Effector CD4-positive, alpha-beta T cell (primary cell): Measurements from ENCODE around the gene RPS6KB1.
"Not testable (repeated sequence)": the region's sequence is repeated elsewhere in the genome, so short reads cannot be mapped to it uniquely, and the experiment has no call there.

ENCODE experiments used
- DNase-seq: peaks from one replicate; pipeline ENCODE4 v3.0.0-alpha.2; 2020

Gene RPS6KB1

DNA sequence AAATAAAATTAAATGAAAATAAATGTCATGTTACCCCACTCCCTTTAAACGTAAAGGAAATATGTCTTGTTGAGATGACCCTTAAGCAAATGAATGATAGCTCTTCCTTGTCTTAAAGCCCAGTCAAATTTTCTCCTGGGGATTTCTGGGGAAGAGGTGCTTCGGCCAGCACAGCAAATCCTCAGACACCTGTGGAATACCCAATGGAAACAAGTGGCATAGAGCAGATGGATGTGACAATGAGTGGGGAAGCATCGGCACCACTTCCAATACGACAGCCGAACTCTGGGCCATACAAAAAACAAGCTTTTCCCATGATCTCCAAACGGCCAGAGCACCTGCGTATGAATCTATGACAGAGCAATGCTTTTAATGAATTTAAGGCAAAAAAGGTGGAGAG, 53.5 kb downstream of the RPS6KB1 start:
- not testable (repeated sequence) for DNase-seq

DNA sequence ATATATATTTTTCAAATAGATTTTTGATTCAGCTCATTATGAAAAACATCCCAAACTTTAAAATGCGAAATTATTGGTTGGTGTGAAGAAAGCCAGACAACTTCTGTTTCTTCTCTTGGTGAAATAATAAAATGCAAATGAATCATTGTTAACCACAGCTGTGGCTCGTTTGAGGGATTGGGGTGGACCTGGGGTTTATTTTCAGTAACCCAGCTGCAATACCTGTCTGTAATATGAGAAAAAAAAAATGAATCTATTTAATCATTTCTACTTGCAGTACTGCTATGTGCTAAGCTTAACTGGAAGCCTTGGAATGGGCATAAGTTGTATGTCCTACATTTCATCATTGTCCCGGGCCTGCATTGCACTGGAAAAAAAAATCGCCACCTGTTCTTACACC, 54.4 kb downstream of the RPS6KB1 start:
- not testable (repeated sequence) for DNase-seq

DNA sequence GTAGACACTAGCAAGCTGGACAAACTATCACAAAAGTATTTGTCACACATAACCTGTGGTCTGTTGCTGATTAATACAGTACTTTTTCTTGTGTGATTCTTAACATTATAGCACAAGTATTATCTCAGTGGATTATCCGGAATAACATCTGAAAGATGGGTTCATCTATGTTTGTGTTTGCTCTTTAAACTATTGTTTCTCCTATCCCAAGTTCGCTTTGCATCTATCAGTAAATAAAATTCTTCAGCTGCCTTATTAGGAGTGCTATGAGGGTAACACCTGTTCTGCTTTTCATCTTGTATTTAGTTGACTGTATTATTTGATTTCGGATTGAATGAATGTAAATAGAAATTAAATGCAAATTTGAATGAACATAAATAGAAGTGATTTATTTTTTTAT, 57.1 kb downstream of the RPS6KB1 start:
- no peak for DNase-seq

DNA sequence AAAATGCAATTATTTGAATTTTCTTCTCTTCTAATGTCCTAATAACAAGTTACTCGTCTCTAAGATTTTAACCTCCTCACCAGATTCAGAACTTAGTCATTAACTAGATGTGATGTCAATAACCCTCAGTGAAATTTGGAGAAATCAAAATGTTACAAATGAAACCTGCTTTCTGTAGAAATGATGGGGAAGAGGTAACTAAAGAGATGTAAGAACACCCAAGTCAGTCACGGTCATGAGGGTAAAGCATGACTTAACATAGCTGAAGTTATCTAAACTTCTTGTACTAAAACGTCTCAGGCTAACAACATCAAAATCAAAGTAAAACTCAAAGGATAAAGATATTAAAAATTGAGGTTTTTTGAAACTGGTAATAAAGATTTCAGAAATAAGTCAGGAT, 61.9 kb downstream of the RPS6KB1 start:
- DNase-seq: no peak

DNA sequence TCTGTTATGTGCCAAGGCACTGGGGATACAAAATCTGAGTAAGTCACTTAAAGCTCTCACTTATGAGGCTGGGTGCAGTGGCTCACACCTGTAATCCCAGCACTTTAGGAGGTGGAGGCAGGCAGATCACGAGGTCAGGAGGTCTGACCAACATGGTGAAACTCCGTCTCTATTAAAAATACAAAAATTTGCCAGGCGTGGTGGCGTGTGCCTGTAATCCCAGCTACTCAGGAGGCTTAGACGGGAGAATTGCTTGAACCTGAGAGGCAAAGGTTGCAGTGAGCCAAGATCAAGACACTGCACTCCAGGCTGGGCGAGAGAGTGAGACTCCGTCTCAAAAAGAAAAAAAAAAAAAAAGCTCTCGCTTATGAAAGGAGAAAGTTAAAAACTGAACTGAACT, 66.7 kb downstream of the RPS6KB1 start:
- DNase-seq: not testable (repeated sequence)

DNA sequence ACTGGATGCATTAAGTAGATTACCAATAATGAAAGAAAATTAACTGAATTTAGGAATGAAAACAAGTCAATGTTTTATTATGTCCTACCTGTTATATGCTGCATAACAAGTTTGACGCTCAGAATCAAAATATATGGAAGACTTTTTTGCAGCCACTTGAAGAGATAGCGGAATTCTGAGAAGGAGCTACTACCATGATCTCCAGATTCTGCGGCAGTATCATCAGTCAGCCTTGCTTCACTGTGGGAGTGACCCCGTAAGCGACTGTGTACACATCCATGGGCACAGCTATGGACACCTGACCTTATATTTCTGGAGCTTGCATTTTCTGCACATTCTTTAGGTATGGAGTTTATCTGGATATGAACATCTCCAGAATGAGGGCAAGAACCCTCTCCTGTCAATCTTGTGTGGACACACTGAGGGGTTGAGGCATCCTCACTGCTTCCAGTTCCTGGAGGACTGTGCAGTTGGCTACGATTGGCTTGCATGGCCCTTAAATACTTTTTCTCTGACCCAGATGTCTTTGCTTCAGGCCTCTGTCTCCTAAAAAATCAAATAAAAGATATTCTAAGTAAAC, 69.9 kb downstream of the RPS6KB1 start:
- no peak for DNase-seq

DNA sequence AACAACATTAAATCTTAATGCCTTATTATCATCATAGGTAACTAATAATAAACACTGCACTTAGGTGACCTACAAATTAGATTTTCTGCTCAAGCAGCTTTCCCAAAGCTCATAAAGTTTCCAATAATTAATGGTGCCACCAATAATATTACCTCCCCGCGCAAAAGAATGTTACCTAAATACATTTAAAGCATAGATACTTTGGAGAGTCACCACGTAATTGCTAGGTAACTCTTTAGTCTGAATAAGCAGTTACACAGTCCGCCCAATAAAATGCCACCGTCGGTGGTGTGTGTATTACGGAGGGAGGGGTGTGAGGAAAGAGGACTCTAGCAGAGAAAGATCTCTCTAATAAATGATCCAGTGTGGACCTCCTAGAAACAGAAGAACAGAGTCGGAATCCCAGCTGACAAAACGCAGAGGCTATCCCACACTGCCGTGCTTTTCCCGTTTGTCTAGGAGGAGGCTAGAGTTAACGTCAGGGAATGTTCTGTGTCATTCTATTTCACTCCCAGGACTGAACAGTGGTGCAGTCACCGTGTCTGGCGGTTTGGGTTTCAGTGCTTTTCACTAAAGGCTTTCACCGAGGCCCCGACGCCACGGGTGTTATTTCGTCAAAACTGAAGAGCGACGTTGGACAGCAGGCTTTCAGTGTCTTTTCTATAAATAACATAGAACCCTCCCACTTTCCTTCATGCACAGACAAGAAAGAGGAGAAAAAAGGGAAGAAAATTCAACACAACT, 71.0 kb downstream of the RPS6KB1 start:
- peak; percentile 46 for DNase-seq

DNA sequence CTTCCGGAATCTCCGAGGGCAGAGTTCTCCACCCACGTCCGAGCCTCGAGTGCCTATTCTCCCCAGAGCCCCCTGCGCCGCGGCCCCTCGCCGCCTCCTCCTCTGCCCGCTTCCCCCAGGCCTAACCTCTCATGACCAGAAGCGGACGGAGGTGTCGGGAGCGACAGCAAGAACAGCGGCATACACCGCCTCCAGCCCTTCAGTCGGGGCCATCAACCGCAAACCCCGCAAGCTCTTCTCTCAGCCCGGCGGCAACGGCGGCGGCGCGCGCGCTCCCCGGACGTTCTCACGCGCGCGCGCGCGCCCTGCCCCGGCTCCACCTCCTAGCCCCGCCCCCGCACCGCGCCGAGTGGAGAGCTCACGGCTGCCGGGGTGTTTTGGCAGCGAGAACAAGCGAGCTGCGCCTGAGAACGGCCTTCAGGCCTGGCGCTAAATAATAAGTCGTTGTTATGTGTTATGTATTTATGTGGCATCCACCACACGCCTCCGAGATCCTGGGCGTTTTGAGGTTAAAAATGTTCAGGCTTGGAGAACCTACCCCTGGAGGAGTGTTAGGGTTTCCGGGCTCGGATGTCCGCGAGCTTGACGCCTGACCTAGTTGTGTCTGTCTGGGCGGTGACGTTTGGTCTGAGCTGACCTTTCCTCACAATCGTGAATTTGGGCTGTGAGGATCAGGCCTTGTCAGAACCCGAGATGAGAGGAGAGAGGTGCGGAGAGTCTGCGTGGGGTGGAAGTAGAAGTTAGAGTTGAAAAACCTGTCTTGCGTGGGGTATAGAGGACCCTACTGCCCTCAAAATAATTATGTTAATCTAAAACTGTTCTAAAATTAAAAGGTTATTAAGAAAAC, 71.8 kb downstream of the RPS6KB1 start, which contains the start of gene RNFT1:
RNFT1 (minus strand) TSS at position 259 of the 847 bp plus-strand sequence; CDS start at position 182, 77 bp downstream.
- peak; percentile 86 for DNase-seq

DNA sequence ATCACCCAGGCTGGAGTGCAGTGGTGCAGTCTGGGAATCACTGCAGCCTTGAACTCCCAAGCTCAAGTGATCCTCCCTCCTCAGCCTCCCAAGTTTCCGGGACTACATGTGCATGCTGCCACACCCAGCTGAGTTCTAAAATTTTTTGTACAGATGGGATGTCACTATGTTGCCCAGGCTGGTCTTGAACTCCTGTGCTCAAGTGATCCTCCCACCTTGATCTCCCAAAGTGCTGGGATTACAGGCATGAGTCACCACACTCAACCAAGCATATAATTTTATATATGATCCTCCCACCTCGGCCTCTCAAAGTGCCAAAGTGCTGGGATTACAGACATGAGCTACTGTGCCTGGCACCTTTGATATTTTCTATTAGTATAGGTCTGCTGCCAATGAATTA, 78.8 kb downstream of the RPS6KB1 start:
- not testable (repeated sequence) for DNase-seq

DNA sequence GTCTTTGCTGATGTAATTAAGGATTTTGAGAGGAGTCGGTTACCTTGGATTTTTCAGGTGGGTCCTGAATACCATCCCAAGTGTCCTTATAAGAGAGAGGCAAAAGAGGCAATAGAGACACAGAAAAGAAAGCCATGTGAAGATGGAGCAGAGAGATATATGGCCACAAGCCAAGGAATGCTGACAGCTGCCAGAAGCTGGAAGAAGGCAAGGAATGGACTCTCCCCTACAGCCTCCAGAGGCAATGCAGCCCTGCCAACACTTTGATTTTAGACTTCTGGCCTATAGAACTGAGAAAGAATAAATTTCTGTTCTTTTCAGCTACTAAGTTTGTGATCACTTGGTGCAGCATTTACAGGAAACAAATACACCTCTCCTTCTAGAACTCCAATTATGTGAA, 79.9 kb downstream of the RPS6KB1 start:
- DNase-seq: no peak

DNA sequence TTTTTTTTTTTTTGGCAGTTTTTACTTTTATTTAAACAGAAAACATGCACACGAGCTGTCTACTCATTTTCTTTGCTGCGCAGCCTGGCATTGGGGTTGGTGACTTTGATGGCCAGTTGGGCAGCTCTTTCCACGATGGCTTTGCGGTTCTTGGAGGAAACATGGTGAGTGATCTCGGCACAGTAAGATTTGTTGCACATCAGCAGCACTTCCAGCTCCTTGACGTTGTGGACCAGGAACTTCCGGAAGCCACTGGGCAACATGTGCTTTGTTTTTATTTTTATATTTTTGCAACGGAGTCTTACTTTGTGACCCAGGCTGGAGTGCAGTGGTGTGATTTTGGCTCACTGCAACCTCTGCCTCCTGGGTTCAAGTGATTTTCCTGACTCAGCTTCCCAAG, 80.6 kb downstream of the RPS6KB1 start:
- not testable (repeated sequence) for DNase-seq

DNA sequence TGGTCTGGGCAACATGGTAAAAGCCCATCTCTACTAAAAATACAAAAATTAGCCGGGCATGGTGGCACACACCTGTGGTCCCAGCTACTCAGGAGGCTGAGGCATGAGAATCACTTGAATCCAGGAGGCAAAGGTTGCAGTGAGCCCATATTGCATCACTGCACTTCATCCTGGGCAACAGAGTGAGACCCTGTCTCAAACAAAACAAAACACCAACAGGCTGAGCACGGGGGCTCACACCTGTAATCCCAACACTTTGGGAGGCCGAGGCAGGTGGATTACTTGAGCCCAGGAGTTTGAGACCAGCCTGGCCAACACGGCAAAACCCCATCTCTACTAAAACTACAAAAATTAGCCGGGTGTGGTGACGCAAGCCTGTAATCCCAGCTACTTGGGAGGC, 82.2 kb downstream of the RPS6KB1 start:
- not testable (repeated sequence) for DNase-seq

DNA sequence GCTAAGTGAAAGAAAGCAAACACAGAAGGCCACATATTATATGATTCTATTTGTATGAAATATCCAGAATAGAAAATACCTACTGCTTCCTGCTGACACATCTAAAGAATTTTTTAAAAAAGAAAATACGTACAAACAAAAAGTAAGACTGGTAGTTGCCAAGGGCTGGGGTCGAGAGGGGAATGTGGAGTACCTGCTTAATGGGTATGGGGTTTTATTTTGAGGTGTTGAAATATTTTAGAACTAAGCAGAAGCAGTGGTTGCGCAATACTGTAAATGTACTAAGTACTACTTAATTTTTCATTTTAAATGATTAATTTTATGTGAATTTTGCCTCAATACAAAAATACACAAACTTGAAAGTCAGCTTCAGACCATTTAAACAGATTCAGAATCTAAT, 103.7 kb downstream of the RPS6KB1 start:
- DNase-seq: not testable (repeated sequence)
